CD4-positive, alpha-beta T cell treated with Interleukin-17A for 1 hour (primary cell): ENCODE measurements around the gene ABHD2.
"Not testable (repeated sequence)": the region's sequence is repeated elsewhere in the genome, so short reads cannot be mapped to it uniquely, and the experiment has no call there.

Source experiments
- DNase-seq: peaks from one replicate; pipeline ENCODE4 v3.0.0-alpha.2; 2020

ABHD2 gene

GRCh38 chr15:89243046-89243690, 154.9 kb downstream of the ABHD2 start:
- no peak for DNase-seq

- peak; percentile 96 for DNase-seq
These were observed 155.7 kb downstream of the ABHD2 start, which contains the start of gene FANCI for GRCh38 chr15:89243691-89244573. Gene FANCI (plus strand): TSS chr15:89243979. CDS start chr15:89247648, 3,669 bp downstream.

- DNase-seq, result no peak
These were observed 156.3 kb downstream of the ABHD2 start for GRCh38 chr15:89244574-89244903.

GRCh38 chr15:89247446-89247845, 159.2 kb downstream of the ABHD2 start:
- no peak for DNase-seq

- DNase-seq, result no peak
These were observed 160.3 kb downstream of the ABHD2 start for GRCh38 chr15:89248584-89248983.

GRCh38 chr15:89250142-89250541, 161.9 kb downstream of the ABHD2 start:
- not testable (repeated sequence) for DNase-seq
